PFSK-1 (cell line): ENCODE results near the gene ITGAX.

Source experiments
- POLR2AphosphoS5 ChIP-seq: IDR thresholded peaks from 2 replicates; pipeline ENCODE4 v1.6.1; 2012; ENCODE audit warnings: low read depth, mild to moderate bottlenecking, control low read depth, low read length, moderate library complexity
- REST ChIP-seq, 2 experiments: IDR thresholded peaks; 2 replicates each; pipeline versions ENCODE4 v1.6.1 to v1.8.0; 2011 to 2012; ENCODE audit warnings: low read depth in 2 of 2, low read length in 2 of 2, control low read depth in 1 of 2, inconsistent platforms in 1 of 2, mild to moderate bottlenecking in 1 of 2, moderate library complexity in 1 of 2; ENCODE audit not compliant: insufficient read depth in 1 of 2
- SIN3A ChIP-seq: IDR thresholded peaks from 2 replicates; pipeline ENCODE4 v1.6.1; 2012; ENCODE audit warnings: mild to moderate bottlenecking, low read length, moderate library complexity, borderline replicate concordance; ENCODE audit not compliant: insufficient read depth
- TAF1 ChIP-seq: IDR thresholded peaks from 2 replicates; pipeline ENCODE4 v1.6.1; 2012; ENCODE audit warnings: low read length, control low read depth, borderline replicate concordance; ENCODE audit not compliant: insufficient read depth

GRCh38 chr16:31412750-31413149 is 57.8 kb downstream of the ITGAX start:
- no peak for TF ChIP-seq POLR2AphosphoS5
- no peak for TF ChIP-seq SIN3A
- TF ChIP-seq TAF1: no peak
- TF ChIP-seq REST (IDR thresholded peaks at IDR 0.05; ENCODE audit: insufficient read depth in 1 of 2, low read depth in 2 of 2, low read length in 2 of 2): no peak
